Tibial nerve (tissue), 4 donors: ENCODE measurements around the gene KCNT1. TPM values are rescaled to one million over a fixed set of nuclear protein-coding genes. Genes with fewer than 3 reads are reported as not detected.

Experiments used
- DNase-seq, 2 donors: peaks; one replicate each; pipeline ENCODE4 v3.0.0-alpha.2; 2019; ENCODE audit warnings: low spot score in 2 of 2
- H3K27ac ChIP-seq, 4 donors: fragments of 200-600 bp; sonication (generic) in 3 of 4; one replicate each; pipeline ENCODE4 v1.5.1; 2017 to 2019; ENCODE audit warnings: mild to moderate bottlenecking in 1 of 4
- H3K27me3 ChIP-seq, 2 donors: fragments of 200-600 bp; sonication (generic) in 1 of 2; one replicate each; pipeline versions ENCODE4 v1.5.1 to v1.6.0; 2017 to 2019
- H3K36me3 ChIP-seq, 3 donors: fragments of 200-600 bp; sonication (generic); one replicate each; pipeline ENCODE4 v1.5.1; 2018 to 2019
- H3K4me1 ChIP-seq, 4 donors: fragments of 200-600 bp; sonication (generic) in 3 of 4; one replicate each; pipeline ENCODE4 v1.5.1; 2017 to 2019
- H3K4me3 ChIP-seq, 4 donors: fragments of 200-600 bp; sonication (generic) in 3 of 4; one replicate each; pipeline ENCODE4 v1.5.1; 2017 to 2019; ENCODE audit warnings: mild to moderate bottlenecking in 1 of 4, moderate library complexity in 1 of 4
- H3K9me3 ChIP-seq, 4 donors: fragments of 200-600 bp; sonication (generic) in 3 of 4; one replicate each; pipeline ENCODE4 v1.5.1; 2017 to 2019
- CTCF ChIP-seq, 5 experiments: fragments of 200-600 bp in 3 of 5; fragments of 450-650 bp in 2 of 5; sonication (generic) in 3 of 5; IDR thresholded peaks; one replicate each; pipeline ENCODE4 v1.5.1; 2016 to 2019; ENCODE audit warnings: antibody characterized with exemption in 5 of 5, mild to moderate bottlenecking in 3 of 5, moderate library complexity in 2 of 5
- EP300 ChIP-seq, 2 donors: sonication (generic); formaldehyde crosslinking; IDR thresholded peaks; one replicate each; pipeline ENCODE4 v1.6.1; 2017; ENCODE audit warnings: antibody characterized with exemption in 2 of 2, mild to moderate bottlenecking in 1 of 2
- POLR2A ChIP-seq, 2 donors: fragments of 450-650 bp; IDR thresholded peaks; one replicate each; pipeline ENCODE4 v1.6.1; 2017; ENCODE audit warnings: antibody characterized with exemption in 2 of 2, mild to moderate bottlenecking in 2 of 2, moderate library complexity in 2 of 2
- WGBS, 2 donors: methylation state at CpG; one replicate each; pipeline ENCODE4 v1.1.5; 2018; 5-methylcytosine and 5-hydroxymethylcytosine counted together
- total RNA-seq, 4 donors: library from RNA; depleted of rRNA; stranded (reverse); fragments of >200 nt; gene quantifications; one replicate each; pipeline ENCODE4 v1.1.0, GENCODE V29; 2016

KCNT1 gene
- total RNA-seq, 4 donors from 2014 or later: under 0.01 to 0.39 TPM; not detected in 2

- 97% methylated on average over 5 of the region's 5 CpGs for WGBS, 2 donors
- H3K4me3 ChIP-seq: no peak overlapping the region
Observed at GRCh38 chr9:135828656-135829055, 126.7 kb downstream of the KCNT1 start.

GRCh38 chr9:135830496-135830895, 128.5 kb downstream of the KCNT1 start:
- H3K36me3 ChIP-seq: peaks cover 0 to 71% (median 0%) of the 10 kb centered on the region in 3 donors
- H3K4me3 ChIP-seq: no peak overlapping the region
- no peak for DNase-seq
- TF ChIP-seq CTCF (IDR thresholded peaks at IDR 0.05) (no peak), POLR2A (IDR thresholded peaks at IDR 0.05) (no peak), EP300 (IDR thresholded peaks at IDR 0.05) (no peak)
- H3K27me3 ChIP-seq: no peaks in the 10 kb centered on the region
- no peak overlapping the region for H3K27ac ChIP-seq
- peaks cover 0 to 15% (median 2%) of the 10 kb centered on the region in 4 donors for H3K9me3 ChIP-seq
- H3K4me1 ChIP-seq: no peaks in the 10 kb centered on the region
- 74 to 76% methylated on average over 1 of the region's 1 CpG for WGBS, 2 donors

More at GRCh38 chr9:135828656-135829055, 126.7 kb downstream of the KCNT1 start:
- Histone ChIP-seq H3K27me3 (no peaks in the 10 kb centered on the region), H3K9me3 (peaks cover 0 to 15% (median 2%) of the 10 kb centered on the region in 4 donors), H3K27ac (no peak overlapping the region), H3K4me1 (no peaks in the 10 kb centered on the region), H3K36me3 (peaks cover 0 to 71% (median 0%) of the 10 kb centered on the region in 3 donors)
- no peak for DNase-seq
- no peak for TF ChIP-seq EP300 (IDR thresholded peaks at IDR 0.05)
- TF ChIP-seq POLR2A (IDR thresholded peaks at IDR 0.05): no peak
- no peak for TF ChIP-seq CTCF (IDR thresholded peaks at IDR 0.05)

GRCh38 chr9:135833864-135834263, 131.9 kb downstream of the KCNT1 start:
- no peaks in the 10 kb centered on the region for H3K4me1 ChIP-seq
- 84 to 89% methylated on average over 3 of the region's 3 CpGs for WGBS, 2 donors
- TF ChIP-seq CTCF (IDR thresholded peaks at IDR 0.05) (no peak), POLR2A (IDR thresholded peaks at IDR 0.05) (no peak), EP300 (IDR thresholded peaks at IDR 0.05) (no peak)
- no peaks in the 10 kb centered on the region for H3K27me3 ChIP-seq
- H3K9me3 ChIP-seq: peaks cover 0 to 7% (median 2%) of the 10 kb centered on the region in 4 donors
- peaks cover 0 to 50% (median 0%) of the 10 kb centered on the region in 3 donors for H3K36me3 ChIP-seq
- H3K27ac ChIP-seq: no peak overlapping the region
- DNase-seq: no peak
- no peak overlapping the region for H3K4me3 ChIP-seq

GRCh38 chr9:135835131-135835530, 133.1 kb downstream of the KCNT1 start:
- TF ChIP-seq POLR2A (IDR thresholded peaks at IDR 0.05): no peak
- no peak for TF ChIP-seq EP300 (IDR thresholded peaks at IDR 0.05)
- no peak for TF ChIP-seq CTCF (IDR thresholded peaks at IDR 0.05)
- no peaks in the 10 kb centered on the region for H3K9me3 ChIP-seq
- peaks cover 0 to 45% (median 0%) of the 10 kb centered on the region in 3 donors for H3K36me3 ChIP-seq
- H3K4me3 ChIP-seq: no peak overlapping the region
- no peak overlapping the region for H3K27ac ChIP-seq
- no peaks in the 10 kb centered on the region for H3K27me3 ChIP-seq
- DNase-seq: no peak
- WGBS, 2 donors: 88 to 92% methylated on average over 10 of the region's 10 CpGs
- H3K4me1 ChIP-seq: no peaks in the 10 kb centered on the region

- H3K36me3 ChIP-seq: peaks cover 0 to 48% (median 0%) of the 10 kb centered on the region in 3 donors
- WGBS, 2 donors: 97 to 98% methylated on average over 9 to 10 of the region's 11 CpGs
- no peaks in the 10 kb centered on the region for H3K4me1 ChIP-seq
- H3K27me3 ChIP-seq: no peaks in the 10 kb centered on the region
- H3K4me3 ChIP-seq: no peak overlapping the region
- H3K9me3 ChIP-seq: peaks cover 0 to 6% (median 3%) of the 10 kb centered on the region in 4 donors
- TF ChIP-seq EP300 (IDR thresholded peaks at IDR 0.05) (no peak), POLR2A (IDR thresholded peaks at IDR 0.05) (no peak), CTCF (IDR thresholded peaks at IDR 0.05) (no peak)
- DNase-seq: no peak
- no peak overlapping the region for H3K27ac ChIP-seq
Observed at GRCh38 chr9:135839516-135839915, 137.5 kb downstream of the KCNT1 start.
